OCI-LY1 (cell line): Measurements from ENCODE around the gene PFN3.

Experiments used
- H2AFZ ChIP-seq: fragments of 200-600 bp; sonication (generic), shearing (Covaris generic); 2 replicates; pipeline ENCODE4 v1.6.0; 2014; ENCODE audit warnings: antibody characterized with exemption, mild to moderate bottlenecking, low read length
- H3F3A ChIP-seq: fragments of 200-600 bp; sonication (generic), shearing (Covaris generic); 2 replicates; pipeline ENCODE4 v1.6.0; 2014; ENCODE audit warnings: mild to moderate bottlenecking, antibody characterized with exemption, low read length, moderate library complexity; ENCODE audit not compliant: insufficient read depth
- H3K27ac ChIP-seq: fragments of 200-600 bp; sonication (generic); 2 replicates; pipeline ENCODE4 v1.5.1; 2014; ENCODE audit warnings: low read length, mixed run types, mild to moderate bottlenecking, low read depth; ENCODE audit not compliant: poor library complexity, severe bottlenecking
- H3K27me3 ChIP-seq: fragments of 200-600 bp; sonication (generic); 2 replicates; pipeline ENCODE4 v1.6.0; 2014; ENCODE audit warnings: antibody characterized with exemption, mild to moderate bottlenecking, low read length, moderate library complexity; ENCODE audit not compliant: insufficient read depth
- H3K36me3 ChIP-seq: fragments of 200-600 bp; sonication (generic); 2 replicates; pipeline ENCODE4 v1.6.1; 2014; ENCODE audit warnings: mild to moderate bottlenecking, antibody characterized with exemption, low read length, moderate library complexity, mixed read lengths; ENCODE audit not compliant: insufficient read depth
- H3K4me1 ChIP-seq: fragments of 200-600 bp; sonication (generic); 2 replicates; pipeline ENCODE4 v1.5.1; 2014; ENCODE audit warnings: mild to moderate bottlenecking, low read length, moderate library complexity; ENCODE audit not compliant: insufficient read depth, severe bottlenecking
- H3K4me2 ChIP-seq: fragments of 200-600 bp; sonication (generic), shearing (Covaris generic); 2 replicates; pipeline ENCODE4 v1.6.1; 2014; ENCODE audit warnings: low read length
- H3K4me3 ChIP-seq: fragments of 200-600 bp; sonication (generic); 2 replicates; pipeline ENCODE4 v1.5.1; 2014; ENCODE audit warnings: low read length, low read depth, mild to moderate bottlenecking, mixed read lengths; ENCODE audit not compliant: poor library complexity, severe bottlenecking
- H3K79me2 ChIP-seq: fragments of 200-600 bp; shearing (Covaris generic); 2 replicates; pipeline ENCODE4 v1.6.1; 2016; ENCODE audit warnings: mixed run types, low read length, mixed read lengths; ENCODE audit not compliant: insufficient read depth
- H3K9ac ChIP-seq: fragments of 200-600 bp; sonication (generic), shearing (Covaris generic); 2 replicates; pipeline ENCODE4 v1.6.1; 2014; ENCODE audit warnings: mild to moderate bottlenecking, low read length, mixed read lengths
- H3K9me2 ChIP-seq: fragments of 200-600 bp; sonication (generic), shearing (Covaris generic); 2 replicates; pipeline ENCODE4 v1.6.1; 2014; ENCODE audit warnings: low read depth, mild to moderate bottlenecking, low read length, mixed read lengths
- H3K9me3 ChIP-seq: fragments of 200-600 bp; shearing (Covaris generic); 2 replicates; pipeline ENCODE4 v1.6.1; 2014; ENCODE audit warnings: low read length, mixed read lengths
- H4K20me1 ChIP-seq: fragments of 200-600 bp; sonication (generic), shearing (Covaris generic); 2 replicates; pipeline ENCODE4 v1.6.0; 2016; ENCODE audit warnings: mild to moderate bottlenecking, low read length; ENCODE audit not compliant: insufficient read depth
- CTCF ChIP-seq: fragments of 200-600 bp; sonication (generic), shearing (Covaris generic); IDR thresholded peaks from 2 replicates; pipeline ENCODE4 v1.5.1; 2017; ENCODE audit warnings: mild to moderate bottlenecking, antibody characterized with exemption, low read length, moderate library complexity, mixed read lengths
- EZH2 ChIP-seq: fragments of 200-600 bp; sonication (generic), shearing (Covaris generic); IDR thresholded peaks from 2 replicates; pipeline ENCODE4 v1.8.0; 2017; ENCODE audit warnings: borderline replicate concordance, mixed run types, mild to moderate bottlenecking, antibody characterized with exemption, low read length, moderate library complexity, mixed read lengths

PFN3 gene

GRCh38 chr5:177359451-177359851 is 41.0 kb downstream of the PFN3 start:
- Histone ChIP-seq H3K4me1 (peaks cover 69% of the 10 kb centered on the region), H3F3A (no peaks in the 10 kb centered on the region), H3K27me3 (no peaks in the 10 kb centered on the region), H3K36me3 (no peaks in the 10 kb centered on the region), H2AFZ (no peak overlapping the region), H4K20me1 (no peaks in the 10 kb centered on the region), H3K79me2 (no peaks in the 10 kb centered on the region), H3K9ac (peak overlapping the region; percentile 13; the same call in 1 of the 2 replicates), H3K9me3 (no peaks in the 10 kb centered on the region), H3K9me2 (no peaks in the 10 kb centered on the region), H3K27ac (peak overlapping the region; percentile 84), H3K4me2 (peak overlapping the region; percentile 81; the same call in 1 of the 2 replicates), H3K4me3 (peak overlapping the region; percentile 70)
- TF ChIP-seq CTCF (no peak), EZH2 (no peak)

- Histone ChIP-seq H3F3A (no peaks in the 10 kb centered on the region), H2AFZ (no peak overlapping the region), H4K20me1 (no peaks in the 10 kb centered on the region), H3K79me2 (no peaks in the 10 kb centered on the region), H3K4me3 (peak overlapping the region; percentile 70), H3K27me3 (no peaks in the 10 kb centered on the region), H3K9me2 (no peaks in the 10 kb centered on the region), H3K27ac (peak overlapping the region; percentile 84), H3K4me2 (peak overlapping the region; percentile 81), H3K36me3 (no peaks in the 10 kb centered on the region), H3K9ac (peak overlapping the region; percentile 73), H3K4me1 (peaks cover 65% of the 10 kb centered on the region), H3K9me3 (no peaks in the 10 kb centered on the region)
- TF ChIP-seq EZH2 (no peak), CTCF (no peak)
Observed at GRCh38 chr5:177358370-177358819, 42.1 kb downstream of the PFN3 start.

GRCh38 chr5:177357459-177358351 is 42.8 kb downstream of the PFN3 start, which contains the start of gene RGS14:
RGS14 (plus strand) TSS chr5:177357924; CDS start chr5:177358025, 101 bp downstream.
- Histone ChIP-seq H3K9me2 (no peaks in the 10 kb centered on the region), H3K79me2 (no peaks in the 10 kb centered on the region), H3K27ac (peak within 1 kb of the TSS; percentile 84), H4K20me1 (no peaks in the 10 kb centered on the region), H3K4me1 (peaks cover 60% of the 10 kb centered on the region), H3K4me2 (peak within 1 kb of the TSS; percentile 81), H3K9me3 (no peaks in the 10 kb centered on the region), H3K27me3 (no peaks in the 10 kb centered on the region), H3K36me3 (no peaks in the 10 kb centered on the region), H3F3A (no peaks in the 10 kb centered on the region), H2AFZ (peak within 1 kb of the TSS; percentile 72; the same call in 1 of the 2 replicates), H3K9ac (peak within 1 kb of the TSS; percentile 73), H3K4me3 (peak within 1 kb of the TSS; percentile 70)
- TF ChIP-seq EZH2 (no peak), CTCF (no peak)
